K562 (cell line): ENCODE data around the gene PPP3CA. TPM values are rescaled to one million over a fixed set of nuclear protein-coding genes. Genes with fewer than 3 reads are reported as not detected.

Source experiments
- ATAC-seq: fragments of 200-7000 bp; cut with Tn5 transposase; 3 replicates; pipeline ENCODE4 v1.9.1; 2020; ENCODE audit warnings: moderate library complexity
- BruUV-seq: library from RNA; stranded (reverse); fragments of 400-500 nt; replicated peaks from 2 replicates; lab custom pipeline; 2021; lab: Mats Ljungman, UMichigan
- CTCF ChIA-PET: fragments of 300-600 bp; formaldehyde crosslinking; extraction: SDS; loops from one replicate; lab custom pipeline; 2021; ENCODE audit warnings: low intra/inter-chr PET ratio; lab: Yijun Ruan, JAX
- POLR2A ChIA-PET: fragments of 300-600, 350-650 bp; sonication (Branson Sonifier 250); formaldehyde crosslinking; extraction: SDS; loops from one replicate; lab custom pipeline; 2021; ENCODE audit warnings: antibody characterized with exemption, inconsistent platforms; lab: Yijun Ruan, JAX
- DNase-seq, 4 experiments: peaks; one replicate each; pipeline versions ENCODE4 v3.0.0 to v3.0.0-alpha.2; 2011 to 2018; ENCODE audit warnings: low spot score in 3 of 4, mixed read lengths in 3 of 4; ENCODE audit errors: extremely low read depth in 1 of 4
- FAIRE-seq: peaks from 2 replicates; lab custom pipeline; 2011; peaks lifted over from hg19 to GRCh38; lab: Jason Lieb, UNC
- H2AFZ ChIP-seq: 2 replicates; pipeline ENCODE4 v1.6.0; 2011; ENCODE audit warnings: low read depth, low read length, control low read depth, inconsistent platforms
- H3K27ac ChIP-seq: fragments of 200-600 bp; 3 replicates; pipeline ENCODE4 v1.8.0; 2011; ENCODE audit warnings: low read depth, mild to moderate bottlenecking, control low read depth, inconsistent platforms, low read length, moderate library complexity, mixed read lengths; ENCODE audit errors: extremely low read depth
- H3K27me3 ChIP-seq, 2 experiments: fragments of 300-600 bp in 1 of 2; 2 replicates in 1 of 2; 3 replicates in 1 of 2; pipeline versions ENCODE4 v1.6.0 to v1.8.0; 2011; ENCODE audit warnings: inconsistent platforms in 2 of 2, low read length in 2 of 2, mild to moderate bottlenecking in 1 of 2, mixed read lengths in 1 of 2, moderate library complexity in 1 of 2; ENCODE audit not compliant: control insufficient read depth in 2 of 2, insufficient read depth in 2 of 2
- H3K36me3 ChIP-seq: fragments of 300-600 bp; 3 replicates; pipeline ENCODE4 v1.8.0; 2011; ENCODE audit warnings: mild to moderate bottlenecking, low read length, inconsistent platforms; ENCODE audit not compliant: control insufficient read depth, insufficient read depth
- H3K4me1 ChIP-seq, 2 experiments: fragments of 200-600 bp in 1 of 2; replicated peaks in 1 of 2; 2 replicates in 1 of 2; 3 replicates in 1 of 2; pipeline versions ENCODE4 v1.5.1 to v1.8.0; 2011; ENCODE audit warnings: inconsistent platforms in 2 of 2, low read length in 2 of 2, mild to moderate bottlenecking in 1 of 2, mixed read lengths in 1 of 2, moderate library complexity in 1 of 2; ENCODE audit not compliant: control insufficient read depth in 2 of 2, insufficient read depth in 2 of 2
- H3K4me2 ChIP-seq: 2 replicates; pipeline ENCODE4 v1.6.1; 2011; ENCODE audit warnings: low read length, control low read depth, inconsistent platforms, mixed read lengths; ENCODE audit not compliant: insufficient read depth
- H3K4me3 ChIP-seq: fragments of 200-600 bp; sonication (generic), shearing (Covaris generic); 2 replicates; pipeline ENCODE4 v1.5.1; 2016; ENCODE audit warnings: control low read depth, inconsistent platforms
- H3K79me2 ChIP-seq: fragments of 200-600 bp; 3 replicates; pipeline ENCODE4 v1.8.0; 2011; ENCODE audit warnings: low read length, inconsistent platforms; ENCODE audit not compliant: control insufficient read depth, insufficient read depth
- H3K9ac ChIP-seq, 2 experiments: 2 replicates each; pipeline versions ENCODE4 v1.6.0 to v1.6.1; 2011; ENCODE audit warnings: low read depth in 2 of 2, low read length in 2 of 2, control low read depth in 1 of 2, inconsistent platforms in 1 of 2, mild to moderate bottlenecking in 1 of 2, mixed read lengths in 1 of 2; ENCODE audit not compliant: insufficient read depth in 1 of 2
- H3K9me1 ChIP-seq: one replicate; pipeline ENCODE4 v1.6.0; 2011; ENCODE audit warnings: inconsistent platforms, mild to moderate bottlenecking, low read length, moderate library complexity; ENCODE audit not compliant: control insufficient read depth, insufficient read depth
- H3K9me3 ChIP-seq: replicated peaks from 2 replicates; pipeline ENCODE4 v1.5.1; 2011; ENCODE audit warnings: low read depth, low read length, inconsistent platforms; ENCODE audit not compliant: control insufficient read depth, insufficient read depth
- H4K20me1 ChIP-seq: replicated peaks from 2 replicates; pipeline ENCODE4 v1.6.1; 2011; ENCODE audit warnings: low read length, inconsistent platforms, mixed read lengths; ENCODE audit not compliant: control insufficient read depth, insufficient read depth
- AFF4 ChIP-seq: sonication (generic); formaldehyde crosslinking; IDR thresholded peaks from 2 replicates; pipeline ENCODE4 v1.8.0; 2023; ENCODE audit warnings: mild to moderate bottlenecking, missing genetic modification reagents
- CEBPG ChIP-seq, 3 experiments: fragments of 200-800 bp in 1 of 3; sonication (Bioruptor generic) in 1 of 3; sonication (generic) in 1 of 3; formaldehyde crosslinking in 1 of 3; IDR thresholded peaks in 2 of 3; conservative IDR thresholded peaks in 1 of 3; 2 replicates each; pipeline versions ENCODE4 v1.6.1 to v1.8.0; 2016 to 2022; ENCODE audit warnings: missing compliant biosample characterization in 2 of 3, missing genetic modification characterization in 2 of 3, mild to moderate bottlenecking in 1 of 3, missing genetic modification reagents in 1 of 3
- COPS2 ChIP-seq: fragments of 450-650 bp; conservative IDR thresholded peaks from 2 replicates; pipeline ENCODE4 v1.6.1; 2016; ENCODE audit warnings: mild to moderate bottlenecking, moderate library complexity
- E2F3 ChIP-seq: fragments of 250-450 bp; sonication (Bioruptor Pico); IDR thresholded peaks from 2 replicates; pipeline ENCODE4 v1.4.0; 2020; ENCODE audit warnings: mild to moderate bottlenecking
- GATA2 ChIP-seq: sonication (generic); formaldehyde crosslinking; IDR thresholded peaks from 2 replicates; pipeline ENCODE4 v1.4.0; 2020; ENCODE audit warnings: mild to moderate bottlenecking, missing genetic modification reagents
- GTF2A2 ChIP-seq: IDR thresholded peaks from 2 replicates; pipeline ENCODE4 v1.6.1; 2016; ENCODE audit warnings: mild to moderate bottlenecking, missing genetic modification characterization, missing compliant biosample characterization
- HNRNPK ChIP-seq: fragments of 200-400 bp; formaldehyde crosslinking; IDR thresholded peaks from one replicate; pipeline ENCODE4 v1.6.1; 2018; ENCODE audit warnings: mild to moderate bottlenecking, low read depth, low read length; ENCODE audit not compliant: poor library complexity, severe bottlenecking
- HNRNPUL1 ChIP-seq: fragments of 200-400 bp; formaldehyde crosslinking; IDR thresholded peaks from 2 replicates; pipeline ENCODE4 v1.6.1; 2017; ENCODE audit warnings: low read length
- PKNOX1 ChIP-seq: fragments of 450-650 bp; IDR thresholded peaks from 2 replicates; pipeline ENCODE4 v1.6.1; 2016
- POLR3G ChIP-seq: IDR thresholded peaks from 2 replicates; pipeline ENCODE4 v1.6.1; 2011; ENCODE audit not compliant: insufficient read length, insufficient replicate concordance; ENCODE audit errors: extremely low read depth
- whole genome bisulfite sequencing: fragments of 100-300 bp; shearing (Covaris generic); methylation state at CpG from one replicate; pipeline ENCODE4 v1.1.6; 2016; ENCODE audit warnings: low coverage, mixed read lengths; ENCODE audit not compliant: insufficient coverage; ENCODE audit errors: missing lambda C conversion rate; 5-methylcytosine and 5-hydroxymethylcytosine counted together
- in situ Hi-C: fragments of 300-500 bp; cut with MboI; formaldehyde crosslinking; loops from 4 replicates; pipeline ENCODE4 v1.15.0; 2018; ENCODE audit warnings: inconsistent platforms, mixed read lengths
- intact Hi-C: fragments of 100-400 bp; cut with micrococcal nuclease; formaldehyde crosslinking; loops from 2 replicates; pipeline ENCODE4 v1.14.2; 2022
- polyA plus RNA-seq, 8 experiments: library from polyadenylated mRNA; depleted of rRNA in 4 of 8; stranded (reverse) in 5 of 8; unstranded in 3 of 8; fragments of >200 nt; fragmentation: Nextera tagmentation in 2 of 8; fragmentation: Illumina TruSeq in 1 of 8; extraction: Ambion mirVana in 2 of 8; extraction: Trizol in 1 of 8; gene quantifications; 2 replicates each; pipeline versions ENCODE4 v1.2.1 to v1.2.3, GENCODE V29; 2011 to 2014; ENCODE audit warnings: inconsistent platforms in 1 of 8, missing spikeins in 1 of 8
- total RNA-seq, 7 experiments: library from RNA; depleted of rRNA in 6 of 7; stranded (reverse); fragments of >200 nt in 6 of 7; fragmentation: Illumina TruSeq in 2 of 7; extraction: Trizol in 2 of 7; gene quantifications; 2 replicates each; pipeline versions ENCODE4 v1.2.1 to v1.2.3, GENCODE V29; 2011 to 2021; ENCODE audit warnings: low replicate concordance in 1 of 7

PPP3CA gene
- total and polyA plus RNA-seq, 9 of the 15 experiments (the other 6 are each of a cell fraction or from before 2014, with no cell fraction given), result 0.94 to 3.2 (median 1.6) TPM

GRCh38 chr4:101197350-101197749, 150.0 kb downstream of the PPP3CA start:
- DNase-seq (no peak), FAIRE-seq (no peak), ATAC-seq (no peak)
- no peaks in the 10 kb centered on the region for H3K9me3 ChIP-seq
- no peak for TF ChIP-seq E2F3 (CRISPR knock-in tag)
- no peak for TF ChIP-seq PKNOX1
- no peak for TF ChIP-seq CEBPG (CRISPR knock-in tag; IDR thresholded peaks at IDR 0.05)
- no peak for TF ChIP-seq CEBPG (tag; conservative IDR thresholded peaks at IDR 0.05 in 1 of 2, IDR thresholded peaks at IDR 0.05 in 1 of 2)
- TF ChIP-seq HNRNPK, result no peak
- TF ChIP-seq GTF2A2 (tag), result no peak
- no peak for TF ChIP-seq POLR3G
- no peak for TF ChIP-seq AFF4
- TF ChIP-seq HNRNPUL1, result no peak
- TF ChIP-seq GATA2 (CRISPR knock-in tag), result no peak
- TF ChIP-seq COPS2, result no peak
- no peak overlapping the region for H3K4me2 ChIP-seq
- H3K27ac ChIP-seq, result no peak overlapping the region
- intact Hi-C loops, result no loop called here
- H3K4me3 ChIP-seq, result no peak overlapping the region
- BruUV-seq, result no TSS peak
- H2AFZ ChIP-seq, result no peak overlapping the region
- POLR2A ChIA-PET, result no interaction called here
- in situ Hi-C loops, result no loop called here
- no peaks in the 10 kb centered on the region for H3K9me1 ChIP-seq
- H3K27me3 ChIP-seq, result no peaks in the 10 kb centered on the region
- 3% methylated on average over 4 of the region's 4 CpGs for WGBS
- H3K36me3 ChIP-seq, result no peaks in the 10 kb centered on the region
- H4K20me1 ChIP-seq, result no peaks in the 10 kb centered on the region
- CTCF ChIA-PET, result no interaction called here
- no peaks in the 10 kb centered on the region for H3K79me2 ChIP-seq
- no peak overlapping the region for H3K9ac ChIP-seq
- H3K4me1 ChIP-seq, result no peaks in the 10 kb centered on the region
